Liver (tissue), 9 donors: ENCODE measurements around the gene MCTP1. TPM values are rescaled to one million over a fixed set of nuclear protein-coding genes. Genes with fewer than 3 reads are reported as not detected.

Experiments used
- DNase-seq: peaks from one replicate; pipeline ENCODE4 v3.0.0-alpha.2; 2017; ENCODE audit warnings: low spot score
- H3K27ac ChIP-seq, 2 donors: one replicate each; pipeline ENCODE4 v1.7.0; 2013; ENCODE audit warnings: inconsistent platforms in 2 of 2, low read length in 2 of 2, control low read depth in 1 of 2, low read depth in 1 of 2, mild to moderate bottlenecking in 1 of 2
- H3K27me3 ChIP-seq, 4 donors: one replicate each; pipeline versions ENCODE4 v1.6.1 to v1.7.0; 2013; ENCODE audit warnings: low read length in 3 of 4, inconsistent platforms in 1 of 4, mild to moderate bottlenecking in 1 of 4, moderate library complexity in 1 of 4; ENCODE audit not compliant: control insufficient read depth in 4 of 4, insufficient read depth in 4 of 4
- H3K36me3 ChIP-seq, 4 donors: one replicate each; pipeline versions ENCODE4 v1.6.1 to v1.7.0; 2013; ENCODE audit warnings: low read length in 3 of 4, mild to moderate bottlenecking in 3 of 4, low read depth in 1 of 4, moderate library complexity in 1 of 4; ENCODE audit not compliant: control insufficient read depth in 4 of 4, insufficient read depth in 3 of 4
- H3K4me1 ChIP-seq, 4 donors: one replicate each; pipeline versions ENCODE4 v1.6.1 to v1.7.0; 2013; ENCODE audit warnings: low read length in 3 of 4, mild to moderate bottlenecking in 3 of 4, moderate library complexity in 1 of 4; ENCODE audit not compliant: control insufficient read depth in 4 of 4, insufficient read depth in 4 of 4
- H3K4me3 ChIP-seq, 3 donors: one replicate each; pipeline versions ENCODE4 v1.6.1 to v1.7.0; 2013; ENCODE audit warnings: low read length in 3 of 3, control low read depth in 1 of 3, low read depth in 1 of 3, mild to moderate bottlenecking in 1 of 3
- H3K9ac ChIP-seq, 2 donors: one replicate each; pipeline ENCODE4 v1.7.0; 2013; ENCODE audit warnings: low read length in 2 of 2, mild to moderate bottlenecking in 2 of 2, moderate library complexity in 2 of 2, control low read depth in 1 of 2, low read depth in 1 of 2
- H3K9me3 ChIP-seq, 4 donors: one replicate each; pipeline versions ENCODE4 v1.6.1 to v1.7.0; 2013; ENCODE audit warnings: low read length in 3 of 4; ENCODE audit not compliant: control insufficient read depth in 4 of 4
- EGR1 ChIP-seq, 2 donors: IDR thresholded peaks; 2 replicates each; pipeline ENCODE4 v1.6.1; 2016 to 2018; ENCODE audit warnings: antibody characterized with exemption in 2 of 2, low read depth in 2 of 2
- FOXA1 ChIP-seq: IDR thresholded peaks from 2 replicates; pipeline ENCODE4 v1.6.1; 2016; ENCODE audit warnings: antibody characterized with exemption
- FOXA2 ChIP-seq: IDR thresholded peaks from 2 replicates; pipeline ENCODE4 v1.6.1; 2016; ENCODE audit warnings: antibody characterized with exemption
- GABPA ChIP-seq, 2 donors: IDR thresholded peaks in 1 of 2; conservative IDR thresholded peaks in 1 of 2; 2 replicates each; pipeline ENCODE4 v1.6.1; 2016; ENCODE audit warnings: antibody characterized with exemption in 2 of 2, mild to moderate bottlenecking in 1 of 2, moderate library complexity in 1 of 2
- HNF4A ChIP-seq, 2 donors: conservative IDR thresholded peaks; 2 replicates each; pipeline ENCODE4 v1.6.1; 2016; ENCODE audit warnings: antibody characterized with exemption in 2 of 2, mild to moderate bottlenecking in 2 of 2
- HNF4G ChIP-seq: IDR thresholded peaks from 2 replicates; pipeline ENCODE4 v1.6.1; 2016; ENCODE audit warnings: antibody characterized with exemption
- RXRA ChIP-seq, 2 donors: IDR thresholded peaks; 2 replicates each; pipeline ENCODE4 v1.6.1; 2017 to 2018; ENCODE audit warnings: antibody characterized with exemption in 2 of 2, mild to moderate bottlenecking in 1 of 2
- SP1 ChIP-seq: IDR thresholded peaks from 2 replicates; pipeline ENCODE4 v1.6.1; 2018; ENCODE audit warnings: antibody characterized with exemption, mild to moderate bottlenecking
- TAF1 ChIP-seq: conservative IDR thresholded peaks from 2 replicates; pipeline ENCODE4 v1.6.1; 2016; ENCODE audit warnings: antibody characterized with exemption, mild to moderate bottlenecking
- YY1 ChIP-seq: IDR thresholded peaks from 2 replicates; pipeline ENCODE4 v1.6.1; 2016; ENCODE audit warnings: antibody characterized with exemption, mild to moderate bottlenecking
- WGBS: extraction: QIAGEN DNeasy Blood & Tissue Kit; methylation state at CpG from one replicate; pipeline ENCODE4 v1.1.7; 2013; 5-methylcytosine and 5-hydroxymethylcytosine counted together
- polyA plus RNA-seq, 2 donors: library from polyadenylated mRNA; stranded (reverse) in 1 of 2; unstranded in 1 of 2; fragments of 200-250 nt in 1 of 2; fragments of >200 nt in 1 of 2; fragmentation: Nextera tagmentation in 1 of 2; extraction: Ambion mirVana in 1 of 2; gene quantifications; one replicate each; pipeline versions ENCODE4 v1.2.1 to v1.2.3, GENCODE V29; 2013 to 2015
- total RNA-seq, 2 donors: library from RNA; depleted of rRNA; stranded (reverse); fragments of >200 nt; gene quantifications; one replicate each; pipeline ENCODE4 v1.2.3, GENCODE V29; 2014
- TF ChIP-seq, protein P1 (sequence below): IDR thresholded peaks from 2 replicates; pipeline ENCODE4 v1.6.1; 2016; ENCODE audit warnings: antibody characterized with exemption, mild to moderate bottlenecking
- TF ChIP-seq, protein P2 (sequence below): IDR thresholded peaks from 2 replicates; pipeline ENCODE4 v1.6.1; 2016; ENCODE audit warnings: antibody characterized with exemption
- TF ChIP-seq, protein P3 (sequence below): fragments of 150-350 bp; IDR thresholded peaks from 2 replicates; pipeline ENCODE4 v1.5.1; 2017; ENCODE audit warnings: improper control_type of control experiment, low read depth, low read length; ENCODE audit not compliant: missing input control
- donor health status: healthy.
- donor health status: healthy.
- donor health status: healthy.
- donor health status: healthy.
- donor health status: healthy.

MCTP1 gene
- total and polyA plus RNA-seq, 4 donors = 0.67 to 7.6 (median 4.3) TPM

DNA sequence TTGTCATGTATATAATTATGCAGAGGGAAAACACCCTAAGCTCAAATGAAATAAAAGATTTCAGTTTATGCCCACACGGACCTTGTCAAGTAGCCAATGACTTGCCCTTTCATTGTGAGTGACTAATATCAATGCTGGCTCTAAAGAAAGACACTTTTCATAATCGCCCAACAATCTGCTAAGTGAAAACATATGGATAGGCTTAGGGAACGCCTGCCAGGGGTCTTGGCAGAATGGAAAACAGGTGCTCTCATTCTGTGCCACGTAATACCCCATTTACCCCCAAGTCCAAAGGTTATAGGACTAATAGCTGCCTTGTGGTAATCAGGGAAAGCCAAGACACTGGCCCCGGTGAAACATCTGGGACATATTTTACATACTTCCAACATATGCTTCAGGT lies 508.7 kb downstream of the MCTP1 start (continued):
- TF ChIP-seq, protein P1, sequence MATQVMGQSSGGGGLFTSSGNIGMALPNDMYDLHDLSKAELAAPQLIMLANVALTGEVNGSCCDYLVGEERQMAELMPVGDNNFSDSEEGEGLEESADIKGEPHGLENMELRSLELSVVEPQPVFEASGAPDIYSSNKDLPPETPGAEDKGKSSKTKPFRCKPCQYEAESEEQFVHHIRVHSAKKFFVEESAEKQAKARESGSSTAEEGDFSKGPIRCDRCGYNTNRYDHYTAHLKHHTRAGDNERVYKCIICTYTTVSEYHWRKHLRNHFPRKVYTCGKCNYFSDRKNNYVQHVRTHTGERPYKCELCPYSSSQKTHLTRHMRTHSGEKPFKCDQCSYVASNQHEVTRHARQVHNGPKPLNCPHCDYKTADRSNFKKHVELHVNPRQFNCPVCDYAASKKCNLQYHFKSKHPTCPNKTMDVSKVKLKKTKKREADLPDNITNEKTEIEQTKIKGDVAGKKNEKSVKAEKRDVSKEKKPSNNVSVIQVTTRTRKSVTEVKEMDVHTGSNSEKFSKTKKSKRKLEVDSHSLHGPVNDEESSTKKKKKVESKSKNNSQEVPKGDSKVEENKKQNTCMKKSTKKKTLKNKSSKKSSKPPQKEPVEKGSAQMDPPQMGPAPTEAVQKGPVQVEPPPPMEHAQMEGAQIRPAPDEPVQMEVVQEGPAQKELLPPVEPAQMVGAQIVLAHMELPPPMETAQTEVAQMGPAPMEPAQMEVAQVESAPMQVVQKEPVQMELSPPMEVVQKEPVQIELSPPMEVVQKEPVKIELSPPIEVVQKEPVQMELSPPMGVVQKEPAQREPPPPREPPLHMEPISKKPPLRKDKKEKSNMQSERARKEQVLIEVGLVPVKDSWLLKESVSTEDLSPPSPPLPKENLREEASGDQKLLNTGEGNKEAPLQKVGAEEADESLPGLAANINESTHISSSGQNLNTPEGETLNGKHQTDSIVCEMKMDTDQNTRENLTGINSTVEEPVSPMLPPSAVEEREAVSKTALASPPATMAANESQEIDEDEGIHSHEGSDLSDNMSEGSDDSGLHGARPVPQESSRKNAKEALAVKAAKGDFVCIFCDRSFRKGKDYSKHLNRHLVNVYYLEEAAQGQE = no peak
- TF ChIP-seq YY1 = no peak
- no peak for TF ChIP-seq RXRA (IDR thresholded peaks at IDR 0.05)
- TF ChIP-seq GABPA (IDR thresholded peaks at IDR 0.05 in 1 of 2, conservative IDR thresholded peaks at IDR 0.05 in 1 of 2) = no peak
- no peak for TF ChIP-seq FOXA2
- TF ChIP-seq, protein P2, sequence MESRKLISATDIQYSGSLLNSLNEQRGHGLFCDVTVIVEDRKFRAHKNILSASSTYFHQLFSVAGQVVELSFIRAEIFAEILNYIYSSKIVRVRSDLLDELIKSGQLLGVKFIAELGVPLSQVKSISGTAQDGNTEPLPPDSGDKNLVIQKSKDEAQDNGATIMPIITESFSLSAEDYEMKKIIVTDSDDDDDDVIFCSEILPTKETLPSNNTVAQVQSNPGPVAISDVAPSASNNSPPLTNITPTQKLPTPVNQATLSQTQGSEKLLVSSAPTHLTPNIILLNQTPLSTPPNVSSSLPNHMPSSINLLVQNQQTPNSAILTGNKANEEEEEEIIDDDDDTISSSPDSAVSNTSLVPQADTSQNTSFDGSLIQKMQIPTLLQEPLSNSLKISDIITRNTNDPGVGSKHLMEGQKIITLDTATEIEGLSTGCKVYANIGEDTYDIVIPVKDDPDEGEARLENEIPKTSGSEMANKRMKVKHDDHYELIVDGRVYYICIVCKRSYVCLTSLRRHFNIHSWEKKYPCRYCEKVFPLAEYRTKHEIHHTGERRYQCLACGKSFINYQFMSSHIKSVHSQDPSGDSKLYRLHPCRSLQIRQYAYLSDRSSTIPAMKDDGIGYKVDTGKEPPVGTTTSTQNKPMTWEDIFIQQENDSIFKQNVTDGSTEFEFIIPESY = no peak

DNA sequence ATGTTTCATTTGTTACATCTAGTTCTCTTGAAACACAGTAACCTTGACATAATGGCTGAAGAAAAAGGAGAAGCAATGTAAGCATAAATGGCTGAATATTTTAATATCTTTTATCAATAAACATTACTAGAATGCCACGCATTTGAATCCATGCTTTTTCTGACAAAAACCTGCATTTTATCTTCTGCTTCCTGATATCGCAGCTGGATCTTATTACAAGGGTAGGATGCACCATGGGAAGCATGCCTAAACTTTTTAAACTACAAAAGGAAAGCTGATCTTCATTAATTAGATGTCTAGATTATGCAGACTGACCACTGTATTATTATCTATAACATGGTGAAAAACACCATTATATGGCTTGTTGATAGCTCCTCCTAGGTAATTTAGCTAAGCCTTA lies 509.8 kb downstream of the MCTP1 start:
- Histone ChIP-seq H3K4me3 (no peak overlapping the region), H3K27me3 (no peaks in the 10 kb centered on the region), H3K9ac (no peak overlapping the region), H3K9me3 (no peaks in the 10 kb centered on the region), H3K36me3 (no peaks in the 10 kb centered on the region), H3K4me1 (no peaks in the 10 kb centered on the region), H3K27ac (no peak overlapping the region)
- no peak for DNase-seq
- 83% methylated on average over 2 of the region's 2 CpGs for WGBS
- TF ChIP-seq, protein P3, sequence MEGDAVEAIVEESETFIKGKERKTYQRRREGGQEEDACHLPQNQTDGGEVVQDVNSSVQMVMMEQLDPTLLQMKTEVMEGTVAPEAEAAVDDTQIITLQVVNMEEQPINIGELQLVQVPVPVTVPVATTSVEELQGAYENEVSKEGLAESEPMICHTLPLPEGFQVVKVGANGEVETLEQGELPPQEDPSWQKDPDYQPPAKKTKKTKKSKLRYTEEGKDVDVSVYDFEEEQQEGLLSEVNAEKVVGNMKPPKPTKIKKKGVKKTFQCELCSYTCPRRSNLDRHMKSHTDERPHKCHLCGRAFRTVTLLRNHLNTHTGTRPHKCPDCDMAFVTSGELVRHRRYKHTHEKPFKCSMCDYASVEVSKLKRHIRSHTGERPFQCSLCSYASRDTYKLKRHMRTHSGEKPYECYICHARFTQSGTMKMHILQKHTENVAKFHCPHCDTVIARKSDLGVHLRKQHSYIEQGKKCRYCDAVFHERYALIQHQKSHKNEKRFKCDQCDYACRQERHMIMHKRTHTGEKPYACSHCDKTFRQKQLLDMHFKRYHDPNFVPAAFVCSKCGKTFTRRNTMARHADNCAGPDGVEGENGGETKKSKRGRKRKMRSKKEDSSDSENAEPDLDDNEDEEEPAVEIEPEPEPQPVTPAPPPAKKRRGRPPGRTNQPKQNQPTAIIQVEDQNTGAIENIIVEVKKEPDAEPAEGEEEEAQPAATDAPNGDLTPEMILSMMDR = no peak
- TF ChIP-seq FOXA2 = no peak
- TF ChIP-seq HNF4A (conservative IDR thresholded peaks at IDR 0.05) = no peak
- TF ChIP-seq, protein P1 = no peak
- no peak for TF ChIP-seq YY1
- TF ChIP-seq FOXA1 = no peak
- TF ChIP-seq TAF1 = no peak
- no peak for TF ChIP-seq SP1
- TF ChIP-seq EGR1 (IDR thresholded peaks at IDR 0.05; ENCODE audit: low read depth in 2 of 2) = no peak
- TF ChIP-seq HNF4G = no peak
